Skeletal muscle satellite cell (primary cell): Measurements from ENCODE around the gene GRAMD2B.
"Not testable (repeated sequence)": the region's sequence is repeated elsewhere in the genome, so short reads cannot be mapped to it uniquely, and the experiment has no call there.

Experiments used
- H3K27me3 ChIP-seq: 2 replicates; pipeline ENCODE4 v1.7.0; 2013; ENCODE audit warnings: low read length; ENCODE audit not compliant: control insufficient read depth, insufficient read depth
- H3K36me3 ChIP-seq: 2 replicates; pipeline ENCODE4 v1.7.0; 2013; ENCODE audit warnings: mild to moderate bottlenecking, control low read depth, low read length; ENCODE audit not compliant: insufficient read depth
- H3K4me1 ChIP-seq: 2 replicates; pipeline ENCODE4 v1.7.0; 2013; ENCODE audit warnings: low read length; ENCODE audit not compliant: control insufficient read depth, insufficient read depth
- H3K4me2 ChIP-seq: 2 replicates; pipeline ENCODE4 v1.7.0; 2013; ENCODE audit warnings: mild to moderate bottlenecking, low read length
- H3K4me3 ChIP-seq: 2 replicates; pipeline ENCODE4 v1.7.0; 2013; ENCODE audit warnings: low read length
- H3K9ac ChIP-seq: 2 replicates; pipeline ENCODE4 v1.7.0; 2013; ENCODE audit warnings: mild to moderate bottlenecking, low read depth, low read length, moderate library complexity
- H3K9me3 ChIP-seq: replicated peaks from 2 replicates; pipeline ENCODE4 v1.7.0; 2013; ENCODE audit warnings: mild to moderate bottlenecking, control low read depth, low read length

GRAMD2B gene

GRCh38 chr5:126391386-126391785, 31.8 kb upstream of the GRAMD2B start:
- no peaks in the 10 kb centered on the region for H3K9me3 ChIP-seq
- no peak overlapping the region for H3K9ac ChIP-seq
- H3K4me2 ChIP-seq: no peak overlapping the region
- no peak overlapping the region for H3K4me3 ChIP-seq
- H3K27me3 ChIP-seq: no peaks in the 10 kb centered on the region
- peaks cover 5% of the 10 kb centered on the region for H3K4me1 ChIP-seq
- H3K36me3 ChIP-seq: no peaks in the 10 kb centered on the region

- Histone ChIP-seq H3K4me2 (no peak overlapping the region), H3K36me3 (no peaks in the 10 kb centered on the region), H3K4me1 (no peaks in the 10 kb centered on the region), H3K9ac (no peak overlapping the region), H3K27me3 (no peaks in the 10 kb centered on the region), H3K9me3 (no peaks in the 10 kb centered on the region), H3K4me3 (no peak overlapping the region)
Observed at GRCh38 chr5:126394211-126394788, 28.9 kb upstream of the GRAMD2B start.

- H3K9ac ChIP-seq: no peak overlapping the region
- H3K4me3 ChIP-seq: no peak overlapping the region
- no peaks in the 10 kb centered on the region for H3K36me3 ChIP-seq
- no peak overlapping the region for H3K4me2 ChIP-seq
- H3K9me3 ChIP-seq: no peaks in the 10 kb centered on the region
- no peaks in the 10 kb centered on the region for H3K4me1 ChIP-seq
- H3K27me3 ChIP-seq: no peaks in the 10 kb centered on the region
Observed at GRCh38 chr5:126395198-126395597, 28.0 kb upstream of the GRAMD2B start.

- Histone ChIP-seq H3K4me3 (no peak overlapping the region), H3K4me1 (no peaks in the 10 kb centered on the region), H3K36me3 (no peaks in the 10 kb centered on the region), H3K4me2 (no peak overlapping the region), H3K9me3 (peaks cover 4% of the 10 kb centered on the region), H3K27me3 (no peaks in the 10 kb centered on the region), H3K9ac (no peak overlapping the region)
Observed at GRCh38 chr5:126395605-126396004, 27.6 kb upstream of the GRAMD2B start.

- not testable (repeated sequence) for H3K4me2 ChIP-seq, H3K27me3 ChIP-seq, H3K4me1 ChIP-seq, H3K4me3 ChIP-seq, H3K9me3 ChIP-seq, H3K36me3 ChIP-seq, H3K9ac ChIP-seq
Observed at GRCh38 chr5:126396721-126397120, 26.5 kb upstream of the GRAMD2B start.

GRCh38 chr5:126398791-126399190, 24.4 kb upstream of the GRAMD2B start:
- H3K9ac ChIP-seq: no peak overlapping the region

GRCh38 chr5:126400621-126401251, 22.5 kb upstream of the GRAMD2B start:
- Histone ChIP-seq H3K27me3 (no peaks in the 10 kb centered on the region), H3K4me2 (no peak overlapping the region), H3K36me3 (no peaks in the 10 kb centered on the region), H3K9ac (no peak overlapping the region), H3K9me3 (peaks cover 9% of the 10 kb centered on the region), H3K4me1 (peaks cover 19% of the 10 kb centered on the region), H3K4me3 (no peak overlapping the region)

More at GRCh38 chr5:126398791-126399190, 24.4 kb upstream of the GRAMD2B start:
- no peak overlapping the region for H3K4me2 ChIP-seq
- H3K9me3 ChIP-seq: peaks cover 9% of the 10 kb centered on the region
- H3K4me1 ChIP-seq: peaks cover 11% of the 10 kb centered on the region
- H3K4me3 ChIP-seq: no peak overlapping the region
- H3K27me3 ChIP-seq: no peaks in the 10 kb centered on the region
- H3K36me3 ChIP-seq: no peaks in the 10 kb centered on the region

GRCh38 chr5:126402621-126403555, 20.3 kb upstream of the GRAMD2B start:
- H3K36me3 ChIP-seq: no peaks in the 10 kb centered on the region
- H3K9me3 ChIP-seq: peaks cover 9% of the 10 kb centered on the region
- no peak overlapping the region for H3K4me3 ChIP-seq
- peak overlapping the region; percentile 48 for H3K9ac ChIP-seq
- H3K4me2 ChIP-seq: no peak overlapping the region
- no peaks in the 10 kb centered on the region for H3K27me3 ChIP-seq
- peaks cover 19% of the 10 kb centered on the region for H3K4me1 ChIP-seq

GRCh38 chr5:126403876-126404275, 19.3 kb upstream of the GRAMD2B start:
- H3K4me3 ChIP-seq: no peak overlapping the region
- H3K9me3 ChIP-seq: peaks cover 9% of the 10 kb centered on the region
- no peaks in the 10 kb centered on the region for H3K27me3 ChIP-seq
- no peaks in the 10 kb centered on the region for H3K36me3 ChIP-seq
- peaks cover 19% of the 10 kb centered on the region for H3K4me1 ChIP-seq
- H3K9ac ChIP-seq: peak overlapping the region; percentile 48
- peak overlapping the region; percentile 54 for H3K4me2 ChIP-seq

- no peak overlapping the region for H3K4me2 ChIP-seq
- no peaks in the 10 kb centered on the region for H3K36me3 ChIP-seq
- no peaks in the 10 kb centered on the region for H3K27me3 ChIP-seq
- no peak overlapping the region for H3K9ac ChIP-seq
- H3K4me3 ChIP-seq: no peak overlapping the region
- no peaks in the 10 kb centered on the region for H3K9me3 ChIP-seq
- H3K4me1 ChIP-seq: peaks cover 11% of the 10 kb centered on the region
Observed at GRCh38 chr5:126410623-126411022, 12.6 kb upstream of the GRAMD2B start.

GRCh38 chr5:126413856-126414255, 9.4 kb upstream of the GRAMD2B start:
- Histone ChIP-seq H3K9me3 (no peaks in the 10 kb centered on the region), H3K4me1 (peaks cover 11% of the 10 kb centered on the region), H3K4me2 (no peak overlapping the region), H3K36me3 (no peaks in the 10 kb centered on the region), H3K4me3 (no peak overlapping the region), H3K9ac (no peak overlapping the region), H3K27me3 (no peaks in the 10 kb centered on the region)
